ENCODE data around the gene SURF2. TPM values are rescaled to one million over a fixed set of nuclear protein-coding genes. Genes with fewer than 3 reads are reported as not detected.
"Not testable (repeated sequence)": the region's sequence is repeated elsewhere in the genome, so short reads cannot be mapped to it uniquely, and the experiment has no call there.

SURF2 gene
- total RNA-seq, 1 donor from 2014 or later: 17.3 TPM

GRCh38 chr9:133327834-133328484, 28.4 kb upstream of the SURF2 start:
- H3K27me3 Mint-ChIP-seq: no peaks in the 10 kb centered on the region
- CTCF ChIA-PET: no interaction called here

GRCh38 chr9:133329306-133330156, 26.8 kb upstream of the SURF2 start:
- not testable (repeated sequence) for H3K4me3 Mint-ChIP-seq; H3K27me3 Mint-ChIP-seq; H3K9me3 Mint-ChIP-seq; ATAC-seq (ENCODE audit: low read depth); H3K27ac Mint-ChIP-seq
- DNase-seq: peak; percentile 16
- peaks cover 12% of the 10 kb centered on the region for H3K4me1 Mint-ChIP-seq
- H3K36me3 Mint-ChIP-seq (ENCODE audit: low read depth): peaks cover 62% of the 10 kb centered on the region
- intact Hi-C loops (cut with micrococcal nuclease): loop anchor here (10.0 kb wide), 1 partner anchor 735 kb away; the partner anchor contains the start of gene BRD3
- ChIA-PET CTCF (interaction anchor here (0.7 to 2.2 kb wide), 3 partner anchors 22 to 157 kb away, joined by 3 to 13 read pairs (median 3); no protein-coding TSS in a partner anchor), POLR2A (interaction anchor here (2.0 kb wide), 1 partner anchor 18 kb away, joined by 5 read pairs; the partner anchor contains the start of genes MED22 and RPL7A)

More at GRCh38 chr9:133327834-133328484, 28.4 kb upstream of the SURF2 start:
- H3K4me3 Mint-ChIP-seq: no peak overlapping the region
- H3K27ac Mint-ChIP-seq: no peak overlapping the region
- TF ChIP-seq CTCF (IDR thresholded peaks at IDR 0.05): no peak
- H3K4me1 Mint-ChIP-seq: peaks cover 3% of the 10 kb centered on the region
- DNase-seq: peak; percentile 4
- no peak for ATAC-seq (ENCODE audit: low read depth)
- POLR2A ChIA-PET: no interaction called here
- H3K9me3 Mint-ChIP-seq: no peaks in the 10 kb centered on the region
- peaks cover 47% of the 10 kb centered on the region for H3K36me3 Mint-ChIP-seq (ENCODE audit: low read depth)
- intact Hi-C loops (cut with micrococcal nuclease): no loop called here

- Mint-ChIP-seq H3K27ac (no peak overlapping the region), H3K36me3 (ENCODE audit: low read depth) (peaks cover 68% of the 10 kb centered on the region), H3K9me3 (no peaks in the 10 kb centered on the region), H3K27me3 (no peaks in the 10 kb centered on the region), H3K4me1 (peaks cover 26% of the 10 kb centered on the region), H3K4me3 (no peak overlapping the region)
- DNase-seq: peak; percentile 12
- intact Hi-C loops (cut with micrococcal nuclease): loop anchor here (10.0 kb wide), 1 partner anchor 734 kb away; the partner anchor contains the start of gene BRD3
- ChIA-PET CTCF (interaction anchor here (1.2 to 2.2 kb wide), 2 partner anchors 145 to 187 kb away, joined by 3 to 13 read pairs; no protein-coding TSS in a partner anchor), POLR2A (interaction anchor here (0.7 to 2.0 kb wide), 3 partner anchors 17 to 25 kb away, joined by 3 to 5 read pairs (median 3); partner anchors contain the start of genes MED22, RPL7A, SURF1 and SURF2)
- ATAC-seq (ENCODE audit: low read depth): no peak
- TF ChIP-seq CTCF (IDR thresholded peaks at IDR 0.05): no peak
Observed at GRCh38 chr9:133331221-133331620, 25.1 kb upstream of the SURF2 start.

GRCh38 chr9:133331641-133332380, 24.5 kb upstream of the SURF2 start:
- Mint-ChIP-seq H3K36me3 (ENCODE audit: low read depth) (peaks cover 68% of the 10 kb centered on the region), H3K4me1 (peaks cover 32% of the 10 kb centered on the region), H3K27ac (no peak overlapping the region), H3K9me3 (no peaks in the 10 kb centered on the region), H3K27me3 (no peaks in the 10 kb centered on the region), H3K4me3 (no peak overlapping the region)
- POLR2A ChIA-PET: interaction anchor here (1.4 kb wide), 1 partner anchor 16 kb away, joined by 3 read pairs; the partner anchor contains the start of genes MED22 and RPL7A
- intact Hi-C loops (cut with micrococcal nuclease): loop anchor here (10.0 kb wide), 1 partner anchor 733 kb away; the partner anchor contains the start of gene BRD3
- CTCF ChIA-PET: no interaction called here
- no peak for TF ChIP-seq CTCF (IDR thresholded peaks at IDR 0.05)
- DNase-seq: peak; percentile 12
- no peak for ATAC-seq (ENCODE audit: low read depth)

- ATAC-seq (ENCODE audit: low read depth) (no peak), DNase-seq (peak; percentile 10)
- Mint-ChIP-seq H3K27ac (no peak overlapping the region), H3K36me3 (ENCODE audit: low read depth) (peaks cover 67% of the 10 kb centered on the region), H3K4me1 (peaks cover 33% of the 10 kb centered on the region), H3K9me3 (no peaks in the 10 kb centered on the region), H3K4me3 (no peak overlapping the region), H3K27me3 (no peaks in the 10 kb centered on the region)
- CTCF ChIA-PET: no interaction called here
- no peak for TF ChIP-seq CTCF (IDR thresholded peaks at IDR 0.05)
- POLR2A ChIA-PET: interaction anchor here (1.4 kb wide), 1 partner anchor 16 kb away, joined by 3 read pairs; the partner anchor contains the start of genes MED22 and RPL7A
- intact Hi-C loops (cut with micrococcal nuclease): loop anchor here (10.0 kb wide), 1 partner anchor 732 kb away; the partner anchor contains the start of gene BRD3
Observed at GRCh38 chr9:133332381-133332730, 24.0 kb upstream of the SURF2 start.
